ENCODE measurements around the gene SHISA9.

GRCh38 chr16:12998361-12999085, 97.1 kb downstream of the SHISA9 start:
- TF ChIP-seq SUZ12 (IDR thresholded peaks at IDR 0.05; ENCODE audit: extremely low read depth, insufficient read depth, insufficient read length) (no peak), YY1 (IDR thresholded peaks at IDR 0.05; ENCODE audit: insufficient read depth, insufficient read length) (no peak)
